ENCODE results near the gene GFI1.

DNA sequence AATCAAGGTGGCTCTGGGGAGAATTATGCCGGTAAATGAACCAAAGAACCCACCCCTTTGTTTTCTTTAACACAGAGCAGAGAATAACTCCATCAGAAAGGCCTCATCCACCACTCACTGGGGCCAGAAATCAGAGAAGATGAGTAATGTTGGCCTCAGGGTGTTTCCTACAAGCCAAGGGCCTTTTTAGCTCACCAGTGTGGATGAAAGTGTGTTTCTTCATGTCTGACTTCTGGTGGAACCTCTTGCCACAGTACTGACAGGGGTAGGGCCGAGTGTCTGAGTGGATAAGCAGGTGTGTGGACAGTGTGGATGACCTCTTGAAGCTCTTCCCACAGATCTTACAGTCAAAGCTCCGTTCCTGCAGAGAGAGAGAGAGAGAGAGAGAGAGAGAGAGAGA, 8.3 kb downstream of the GFI1 start:
- TF ChIP-seq, protein P1, sequence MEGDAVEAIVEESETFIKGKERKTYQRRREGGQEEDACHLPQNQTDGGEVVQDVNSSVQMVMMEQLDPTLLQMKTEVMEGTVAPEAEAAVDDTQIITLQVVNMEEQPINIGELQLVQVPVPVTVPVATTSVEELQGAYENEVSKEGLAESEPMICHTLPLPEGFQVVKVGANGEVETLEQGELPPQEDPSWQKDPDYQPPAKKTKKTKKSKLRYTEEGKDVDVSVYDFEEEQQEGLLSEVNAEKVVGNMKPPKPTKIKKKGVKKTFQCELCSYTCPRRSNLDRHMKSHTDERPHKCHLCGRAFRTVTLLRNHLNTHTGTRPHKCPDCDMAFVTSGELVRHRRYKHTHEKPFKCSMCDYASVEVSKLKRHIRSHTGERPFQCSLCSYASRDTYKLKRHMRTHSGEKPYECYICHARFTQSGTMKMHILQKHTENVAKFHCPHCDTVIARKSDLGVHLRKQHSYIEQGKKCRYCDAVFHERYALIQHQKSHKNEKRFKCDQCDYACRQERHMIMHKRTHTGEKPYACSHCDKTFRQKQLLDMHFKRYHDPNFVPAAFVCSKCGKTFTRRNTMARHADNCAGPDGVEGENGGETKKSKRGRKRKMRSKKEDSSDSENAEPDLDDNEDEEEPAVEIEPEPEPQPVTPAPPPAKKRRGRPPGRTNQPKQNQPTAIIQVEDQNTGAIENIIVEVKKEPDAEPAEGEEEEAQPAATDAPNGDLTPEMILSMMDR (conservative IDR thresholded peaks at IDR 0.05; ENCODE audit: low read depth, low read length) = no peak
- no peak for TF ChIP-seq EZH2 (IDR thresholded peaks at IDR 0.05; ENCODE audit: borderline replicate concordance, low read depth, low read length, poor library complexity, severe bottlenecking)
